ENCODE results near the gene RALGDS. TPM values are rescaled to one million over a fixed set of nuclear protein-coding genes. Genes with fewer than 3 reads are reported as not detected.

Gene RALGDS
- total RNA-seq, 2 experiments from 2014 or later, result 103 to 114 TPM

GRCh38 chr9:133055788-133056420, 65.1 kb downstream of the RALGDS start:
- DNase-seq (no peak), ATAC-seq (no peak)
- Mint-ChIP-seq H3K4me1 (peaks cover 42% of the 10 kb centered on the region), H3K36me3 (peaks cover 19% of the 10 kb centered on the region), H3K27me3 (no peaks in the 10 kb centered on the region), H3K27ac (peak overlapping the region; percentile 52), H3K4me3 (no peak overlapping the region), H3K9me3 (ENCODE audit: low read depth) (no peaks in the 10 kb centered on the region)
- CTCF ChIA-PET, result interaction anchor here (1.4 kb wide), 1 partner anchor 25 kb away, joined by 4 read pairs; the partner anchor contains the start of gene GTF3C5

DNA sequence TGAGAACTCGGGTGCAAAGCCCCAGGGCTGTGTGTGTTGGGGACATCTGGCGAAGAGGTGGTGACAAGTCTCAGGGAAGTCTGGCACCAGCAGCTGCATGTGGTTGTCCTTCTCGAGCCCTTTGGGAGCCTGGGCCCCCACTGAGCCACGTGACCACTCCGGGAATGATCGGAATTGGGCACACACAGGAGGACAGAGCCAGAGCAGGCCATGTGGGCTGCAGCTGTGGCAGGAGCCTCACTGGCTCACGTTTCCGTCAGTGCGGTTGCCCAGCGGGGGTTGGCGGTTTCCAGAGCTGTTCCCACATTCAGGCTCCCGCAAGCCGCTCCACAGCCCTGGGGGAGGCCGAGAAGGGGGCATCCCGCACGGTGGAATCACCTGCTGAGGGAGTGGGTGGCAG, 66.1 kb downstream of the RALGDS start:
- H3K27ac Mint-ChIP-seq, result no peak overlapping the region
- H3K9me3 Mint-ChIP-seq (ENCODE audit: low read depth), result no peaks in the 10 kb centered on the region
- H3K4me3 Mint-ChIP-seq, result no peak overlapping the region
- no peak for ATAC-seq
- peaks cover 35% of the 10 kb centered on the region for H3K4me1 Mint-ChIP-seq
- DNase-seq, result no peak
- peaks cover 20% of the 10 kb centered on the region for H3K36me3 Mint-ChIP-seq
- no peaks in the 10 kb centered on the region for H3K27me3 Mint-ChIP-seq
- CTCF ChIA-PET, result interaction anchor here (1.3 kb wide), 1 partner anchor 92 kb away, joined by 5 read pairs; no protein-coding TSS in a partner anchor

GRCh38 chr9:133054194-133054890, 66.7 kb downstream of the RALGDS start:
- Mint-ChIP-seq H3K4me1 (peaks cover 29% of the 10 kb centered on the region), H3K9me3 (ENCODE audit: low read depth) (no peaks in the 10 kb centered on the region), H3K27me3 (no peaks in the 10 kb centered on the region), H3K36me3 (peaks cover 23% of the 10 kb centered on the region), H3K4me3 (no peak overlapping the region), H3K27ac (no peak overlapping the region)
- DNase-seq, result no peak
- ATAC-seq, result no peak
- CTCF ChIA-PET, result interaction anchor here (1.3 kb wide), 1 partner anchor 93 kb away, joined by 5 read pairs; no protein-coding TSS in a partner anchor

- no peaks in the 10 kb centered on the region for H3K9me3 Mint-ChIP-seq (ENCODE audit: low read depth)
- DNase-seq (no peak), ATAC-seq (no peak)
- CTCF ChIA-PET, result interaction anchor here (1.8 kb wide), 1 partner anchor 92 kb away, joined by 6 read pairs; no protein-coding TSS in a partner anchor
- no peak overlapping the region for H3K27ac Mint-ChIP-seq
- H3K36me3 Mint-ChIP-seq, result peaks cover 21% of the 10 kb centered on the region
- H3K27me3 Mint-ChIP-seq, result no peaks in the 10 kb centered on the region
- peaks cover 11% of the 10 kb centered on the region for H3K4me1 Mint-ChIP-seq
- no peak overlapping the region for H3K4me3 Mint-ChIP-seq
Observed at GRCh38 chr9:133051966-133052539, 69.0 kb downstream of the RALGDS start.

DNA sequence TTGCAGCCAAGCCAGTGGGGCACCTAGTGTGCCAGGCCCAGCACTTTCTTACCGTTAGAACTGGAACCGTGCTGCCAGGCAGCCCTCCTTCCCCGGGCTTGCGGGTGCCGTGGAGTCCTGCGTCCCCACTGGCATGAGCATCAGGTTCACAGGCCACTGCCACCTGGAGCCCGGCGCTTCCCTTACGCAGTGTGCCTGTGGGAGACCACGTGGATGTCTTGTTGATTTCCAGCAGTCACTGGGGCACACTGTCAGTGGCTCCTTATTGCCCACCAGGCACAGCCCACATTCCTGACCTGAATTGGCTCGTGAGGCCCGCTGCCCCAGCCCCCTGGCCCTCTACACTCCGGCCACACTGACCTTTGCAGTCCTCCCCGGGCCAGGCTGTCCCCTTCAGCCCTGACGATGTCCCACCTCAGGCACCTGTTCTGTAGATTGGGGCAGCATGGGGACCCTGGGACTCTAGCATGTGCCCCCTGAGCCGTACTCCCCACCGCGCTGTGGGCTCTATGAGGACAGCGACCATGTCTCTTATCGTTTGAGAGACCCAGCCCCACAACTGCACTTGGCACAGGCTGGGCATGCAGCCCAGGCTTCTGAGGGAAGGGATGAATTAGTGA, 69.6 kb downstream of the RALGDS start:
- DNase-seq (no peak), ATAC-seq (no peak)
- H3K4me3 Mint-ChIP-seq, result no peak overlapping the region
- H3K36me3 Mint-ChIP-seq, result peaks cover 22% of the 10 kb centered on the region
- H3K27me3 Mint-ChIP-seq, result no peaks in the 10 kb centered on the region
- CTCF ChIA-PET, result interaction anchor here (1.8 kb wide), 2 partner anchors 93 to 96 kb away, joined by 6 to 7 read pairs; no protein-coding TSS in a partner anchor
- H3K27ac Mint-ChIP-seq, result no peak overlapping the region
- H3K9me3 Mint-ChIP-seq (ENCODE audit: low read depth), result no peaks in the 10 kb centered on the region
- peaks cover 5% of the 10 kb centered on the region for H3K4me1 Mint-ChIP-seq

GRCh38 chr9:133050781-133051180, 70.3 kb downstream of the RALGDS start:
- DNase-seq, result no peak
- peaks cover 23% of the 10 kb centered on the region for H3K36me3 Mint-ChIP-seq
- CTCF ChIA-PET, result interaction anchor here (1.4 to 1.8 kb wide), 3 partner anchors 93 to 132 kb away, joined by 4 to 7 read pairs (median 6); no protein-coding TSS in a partner anchor
- no peaks in the 10 kb centered on the region for H3K9me3 Mint-ChIP-seq (ENCODE audit: low read depth)
- H3K27ac Mint-ChIP-seq, result no peak overlapping the region
- H3K27me3 Mint-ChIP-seq, result no peaks in the 10 kb centered on the region
- no peak for ATAC-seq
- peaks cover 3% of the 10 kb centered on the region for H3K4me1 Mint-ChIP-seq
- H3K4me3 Mint-ChIP-seq, result no peak overlapping the region

GRCh38 chr9:133050142-133050541, 70.9 kb downstream of the RALGDS start:
- Mint-ChIP-seq H3K4me3 (no peak overlapping the region), H3K36me3 (peaks cover 24% of the 10 kb centered on the region), H3K27me3 (no peaks in the 10 kb centered on the region), H3K4me1 (peaks cover 3% of the 10 kb centered on the region), H3K27ac (no peak overlapping the region), H3K9me3 (ENCODE audit: low read depth) (no peaks in the 10 kb centered on the region)
- no peak for DNase-seq
- CTCF ChIA-PET, result interaction anchor here (0.9 to 1.8 kb wide), 3 partner anchors 96 to 133 kb away, joined by 3 to 7 read pairs (median 4); no protein-coding TSS in a partner anchor
- no peak for ATAC-seq

DNA sequence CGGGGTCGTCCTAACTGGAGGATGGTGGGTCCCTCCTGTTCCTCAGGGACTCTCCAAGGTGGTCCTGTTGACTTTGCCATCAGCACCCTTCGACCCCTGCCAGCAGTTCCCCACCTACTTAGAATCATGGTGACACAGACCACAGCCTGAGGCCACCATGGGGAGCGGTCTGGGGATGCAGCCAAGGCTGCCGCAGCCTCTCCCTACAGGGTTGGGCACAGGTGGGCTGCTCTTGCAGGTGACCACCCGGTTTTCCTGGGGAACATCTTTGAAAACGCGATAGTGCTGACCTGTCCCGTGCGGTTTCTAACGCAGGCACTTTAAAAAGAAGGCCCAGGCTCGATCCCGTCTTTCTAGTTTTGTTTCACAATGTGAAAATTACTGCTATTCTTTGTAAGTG, 72.0 kb downstream of the RALGDS start:
- no peak overlapping the region for H3K4me3 Mint-ChIP-seq
- H3K36me3 Mint-ChIP-seq, result peaks cover 26% of the 10 kb centered on the region
- CTCF ChIA-PET, result interaction anchor here (0.8 to 2.5 kb wide), 8 partner anchors 11 to 100 kb away, joined by 3 to 25 read pairs (median 4); partner anchors contain the start of gene GTF3C5
- ATAC-seq (no peak), DNase-seq (no peak)
- no peaks in the 10 kb centered on the region for H3K27me3 Mint-ChIP-seq
- peaks cover 9% of the 10 kb centered on the region for H3K4me1 Mint-ChIP-seq
- H3K27ac Mint-ChIP-seq, result no peak overlapping the region
- H3K9me3 Mint-ChIP-seq (ENCODE audit: low read depth), result no peaks in the 10 kb centered on the region

DNA sequence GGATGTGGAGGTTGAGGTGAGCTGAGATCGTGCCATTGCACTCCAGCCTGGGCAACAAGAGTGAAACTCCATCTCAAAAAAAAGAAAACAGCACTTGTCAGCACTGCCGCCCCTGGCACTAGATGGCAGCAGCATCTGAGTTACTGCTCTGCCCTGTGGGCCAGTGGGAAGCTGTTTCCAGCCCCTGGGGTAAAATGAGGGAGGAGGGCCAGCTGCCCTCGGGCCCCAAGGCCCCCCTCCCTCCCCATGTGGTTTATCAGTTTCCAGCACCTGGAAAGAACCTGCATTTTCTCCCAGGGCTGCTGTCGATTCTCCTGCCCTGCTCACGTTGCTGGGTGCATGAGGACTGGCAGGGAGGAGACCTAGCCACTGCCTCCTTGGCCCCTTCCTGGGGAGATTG, 72.4 kb downstream of the RALGDS start:
- no peak overlapping the region for H3K4me3 Mint-ChIP-seq
- H3K9me3 Mint-ChIP-seq (ENCODE audit: low read depth), result no peaks in the 10 kb centered on the region
- peak; percentile 64 for DNase-seq
- H3K4me1 Mint-ChIP-seq, result peaks cover 9% of the 10 kb centered on the region
- H3K27ac Mint-ChIP-seq, result no peak overlapping the region
- peaks cover 24% of the 10 kb centered on the region for H3K36me3 Mint-ChIP-seq
- CTCF ChIA-PET, result interaction anchor here (0.8 to 2.5 kb wide), 12 partner anchors 12 to 107 kb away, joined by 3 to 25 read pairs (median 3); partner anchors contain the start of gene GTF3C5
- peak; percentile 79 for ATAC-seq
- H3K27me3 Mint-ChIP-seq, result no peaks in the 10 kb centered on the region

Small RNA genes within 50 kb of the gene (microRNA-seq; reads per million reads assigned to microRNA genes)
- 5.1 reads per million, percentile 13 among the genes with 10 or more reads in this experiment for gene MIR6877

Other genes with a start within 250 kb of the RALGDS start
- under 1 TPM in 1 of 2 experiments, not detected in 1; 0.63 TPM for gene AK8, start 243.0 kb downstream of the RALGDS start, total RNA-seq
- gene SPACA9, start 242.3 kb downstream of the RALGDS start, total RNA-seq, result 1 to 10 TPM; 1.6 to 2.6 TPM
- 10 to 100 TPM; 29.8 to 30.3 TPM for gene TSC1, start 176.6 kb downstream of the RALGDS start, total RNA-seq
- not detected for gene GFI1B, start 142.5 kb downstream of the RALGDS start, total RNA-seq
- gene GTF3C5, start 90.2 kb downstream of the RALGDS start, total RNA-seq, result 10 to 100 TPM; 83.8 to 89.0 TPM
- 1 to 10 TPM; 1.7 to 1.9 TPM for gene CEL, start 59.3 kb downstream of the RALGDS start, total RNA-seq
- 1 to 10 TPM; 3.9 to 5.7 TPM for gene GBGT1, start 42.7 kb upstream of the RALGDS start, total RNA-seq
- gene OBP2B, start 88.0 kb upstream of the RALGDS start, total RNA-seq, result not detected
- not detected for gene ABO, start 154.0 kb upstream of the RALGDS start, total RNA-seq
- 10 to 100 TPM; 12.9 to 16.5 TPM for gene SURF6, start 214.9 kb upstream of the RALGDS start, total RNA-seq
- 10 to 100 TPM; 28.8 to 35.9 TPM for gene MED22, start 226.9 kb upstream of the RALGDS start, total RNA-seq
- 1,000 to 10,000 TPM; 1,729 to 2,113 TPM for gene RPL7A, start 227.0 kb upstream of the RALGDS start, total RNA-seq
- gene SURF1, start 235.2 kb upstream of the RALGDS start, total RNA-seq, result 10 to 100 TPM; 35.4 to 35.6 TPM
- gene SURF2, start 235.3 kb upstream of the RALGDS start, total RNA-seq, result 10 to 100 TPM; 14.9 to 23.2 TPM

All from activated CD8-positive, alpha-beta memory T cell treated with anti-CD3 and anti-CD28 coated beads, Interleukin-2, amount 10 ng/mL, durations not matched to agents 7 days and 5 days (primary cell).